ENCODE data around the gene PODN.
A peak's percentile ranks its signal among the peaks of the same experiment; 100 is the strongest.

PODN gene

GRCh38 chr1:53063744-53064515, 1.9 kb downstream of the PODN start:
- Histone ChIP-seq H3K36me3 (ENCODE audit: control insufficient read depth in 1 of 2, insufficient read depth in 2 of 2, low read depth in 1 of 2, low read length in 2 of 2) (peaks cover 0 to 27% of the 10 kb centered on the region in 2 experiments), H3K14ac (ENCODE audit: low read length in 2 of 2) (no peak overlapping the region), H2BK5ac (ENCODE audit: low read depth, low read length, poor library complexity, severe bottlenecking) (no peak overlapping the region), H2AK5ac (ENCODE audit: low read length, severe bottlenecking) (no peak overlapping the region), H2BK12ac (ENCODE audit: low read length in 2 of 2) (no peak overlapping the region), H3K4ac (ENCODE audit: low read depth in 1 of 2, low read length in 2 of 2) (no peak overlapping the region), H3K9me3 (ENCODE audit: control insufficient read depth, low read length) (no peaks in the 10 kb centered on the region), H3K18ac (ENCODE audit: low read depth in 1 of 2, low read length in 2 of 2) (peak overlapping the region in 1 of 2 experiments; percentile 16), H3K23ac (ENCODE audit: low read length in 2 of 2) (no peak overlapping the region), H4K91ac (ENCODE audit: low read length) (no peak overlapping the region), H3K9ac (ENCODE audit: low read length) (peak overlapping the region; percentile 83), H3K4me3 (ENCODE audit: insufficient read depth in 1 of 2, low read depth in 1 of 2, low read length in 2 of 2) (peak overlapping the region in 1 of 2 experiments; percentile 86), H2BK15ac (ENCODE audit: low read depth, poor library complexity, severe bottlenecking) (peak overlapping the region; percentile 21), H2BK120ac (ENCODE audit: low read depth, low read length) (no peak overlapping the region), H2AFZ (ENCODE audit: low read depth, low read length) (no peak overlapping the region), H3K27ac (ENCODE audit: low read length, poor library complexity, severe bottlenecking) (no peak overlapping the region), H3K27me3 (ENCODE audit: control insufficient read depth in 1 of 2, insufficient read depth in 1 of 2, low read length in 2 of 2) (peaks cover 0 to 38% of the 10 kb centered on the region in 2 experiments), H4K8ac (ENCODE audit: low read length) (no peak overlapping the region), H3K79me1 (replicated peaks; ENCODE audit: low read length, poor library complexity, severe bottlenecking) (no peaks in the 10 kb centered on the region), H3K4me2 (ENCODE audit: low read length, poor library complexity, severe bottlenecking) (no peak overlapping the region), H3K4me1 (ENCODE audit: control insufficient read depth, insufficient read depth, low read depth, low read length) (peaks cover 20% of the 10 kb centered on the region)
- 86% methylated on average over 9 of the region's 9 CpGs for WGBS
- DNase-seq, result no peak

GRCh38 chr1:53065391-53065790, 3.4 kb downstream of the PODN start:
- peak overlapping the region in 1 of 2 experiments; percentile 21 for H2BK12ac ChIP-seq (ENCODE audit: low read length in 2 of 2)
- H2BK15ac ChIP-seq (ENCODE audit: low read depth, poor library complexity, severe bottlenecking), result no peak overlapping the region
- H4K8ac ChIP-seq (ENCODE audit: low read length), result no peak overlapping the region
- no peak overlapping the region for H2AFZ ChIP-seq (ENCODE audit: low read depth, low read length)
- no peak overlapping the region for H3K9ac ChIP-seq (ENCODE audit: low read length)
- H3K9me3 ChIP-seq (ENCODE audit: control insufficient read depth, low read length), result no peaks in the 10 kb centered on the region
- no peak overlapping the region for H2AK5ac ChIP-seq (ENCODE audit: low read length, severe bottlenecking)
- peak overlapping the region in 1 of 2 experiments; percentile 32 for H3K4ac ChIP-seq (ENCODE audit: low read depth in 1 of 2, low read length in 2 of 2)
- peaks cover 0 to 37% of the 10 kb centered on the region in 2 experiments for H3K36me3 ChIP-seq (ENCODE audit: control insufficient read depth in 1 of 2, insufficient read depth in 2 of 2, low read depth in 1 of 2, low read length in 2 of 2)
- H3K14ac ChIP-seq (ENCODE audit: low read length in 2 of 2), result no peak overlapping the region
- peak overlapping the region; percentile 18 for H4K91ac ChIP-seq (ENCODE audit: low read length)
- H2BK5ac ChIP-seq (ENCODE audit: low read depth, low read length, poor library complexity, severe bottlenecking), result no peak overlapping the region
- H3K27me3 ChIP-seq (ENCODE audit: control insufficient read depth in 1 of 2, insufficient read depth in 1 of 2, low read length in 2 of 2), result peaks cover 0 to 38% of the 10 kb centered on the region in 2 experiments
- no peak overlapping the region for H3K23ac ChIP-seq (ENCODE audit: low read length in 2 of 2)
- H3K4me1 ChIP-seq (ENCODE audit: control insufficient read depth, insufficient read depth, low read depth, low read length), result peaks cover 20% of the 10 kb centered on the region
- 95% methylated on average over 7 of the region's 7 CpGs for WGBS
- H3K4me3 ChIP-seq (ENCODE audit: insufficient read depth in 1 of 2, low read depth in 1 of 2, low read length in 2 of 2), result no peak overlapping the region
- no peak overlapping the region for H3K27ac ChIP-seq (ENCODE audit: low read length, poor library complexity, severe bottlenecking)
- no peak overlapping the region for H3K18ac ChIP-seq (ENCODE audit: low read depth in 1 of 2, low read length in 2 of 2)
- no peak for DNase-seq
- H3K4me2 ChIP-seq (ENCODE audit: low read length, poor library complexity, severe bottlenecking), result no peak overlapping the region
- no peaks in the 10 kb centered on the region for H3K79me1 ChIP-seq (replicated peaks; ENCODE audit: low read length, poor library complexity, severe bottlenecking)
- no peak overlapping the region for H2BK120ac ChIP-seq (ENCODE audit: low read depth, low read length)

GRCh38 chr1:53066488-53066887, 4.5 kb downstream of the PODN start:
- H3K9ac ChIP-seq (ENCODE audit: low read length), result peak overlapping the region; percentile 29
- H2AK5ac ChIP-seq (ENCODE audit: low read length, severe bottlenecking), result no peak overlapping the region
- H2AFZ ChIP-seq (ENCODE audit: low read depth, low read length), result no peak overlapping the region
- no peaks in the 10 kb centered on the region for H3K79me1 ChIP-seq (replicated peaks; ENCODE audit: low read length, poor library complexity, severe bottlenecking)
- no peak overlapping the region for H2BK5ac ChIP-seq (ENCODE audit: low read depth, low read length, poor library complexity, severe bottlenecking)
- DNase-seq, result no peak
- no peak overlapping the region for H3K23ac ChIP-seq (ENCODE audit: low read length in 2 of 2)
- peaks cover 19% of the 10 kb centered on the region for H3K4me1 ChIP-seq (ENCODE audit: control insufficient read depth, insufficient read depth, low read depth, low read length)
- H3K4ac ChIP-seq (ENCODE audit: low read depth in 1 of 2, low read length in 2 of 2), result no peak overlapping the region
- no peak overlapping the region for H3K14ac ChIP-seq (ENCODE audit: low read length in 2 of 2)
- H3K27ac ChIP-seq (ENCODE audit: low read length, poor library complexity, severe bottlenecking), result no peak overlapping the region
- no peak overlapping the region for H2BK12ac ChIP-seq (ENCODE audit: low read length in 2 of 2)
- 81% methylated on average over 5 of the region's 6 CpGs for WGBS
- H3K36me3 ChIP-seq (ENCODE audit: control insufficient read depth in 1 of 2, insufficient read depth in 2 of 2, low read depth in 1 of 2, low read length in 2 of 2), result peaks cover 0 to 48% of the 10 kb centered on the region in 2 experiments
- H3K4me3 ChIP-seq (ENCODE audit: insufficient read depth in 1 of 2, low read depth in 1 of 2, low read length in 2 of 2), result no peak overlapping the region
- H4K8ac ChIP-seq (ENCODE audit: low read length), result no peak overlapping the region
- peak overlapping the region; percentile 65 for H2BK15ac ChIP-seq (ENCODE audit: low read depth, poor library complexity, severe bottlenecking)
- no peak overlapping the region for H2BK120ac ChIP-seq (ENCODE audit: low read depth, low read length)
- no peak overlapping the region for H3K4me2 ChIP-seq (ENCODE audit: low read length, poor library complexity, severe bottlenecking)
- peaks cover 0 to 30% of the 10 kb centered on the region in 2 experiments for H3K27me3 ChIP-seq (ENCODE audit: control insufficient read depth in 1 of 2, insufficient read depth in 1 of 2, low read length in 2 of 2)
- no peak overlapping the region for H4K91ac ChIP-seq (ENCODE audit: low read length)
- H3K18ac ChIP-seq (ENCODE audit: low read depth in 1 of 2, low read length in 2 of 2), result no peak overlapping the region
- no peaks in the 10 kb centered on the region for H3K9me3 ChIP-seq (ENCODE audit: control insufficient read depth, low read length)

- no peak overlapping the region for H2AFZ ChIP-seq (ENCODE audit: low read depth, low read length)
- H3K9ac ChIP-seq (ENCODE audit: low read length), result no peak overlapping the region
- no peaks in the 10 kb centered on the region for H3K9me3 ChIP-seq (ENCODE audit: control insufficient read depth, low read length)
- WGBS, result 90% methylated on average over 10 of the region's 13 CpGs
- H2BK15ac ChIP-seq (ENCODE audit: low read depth, poor library complexity, severe bottlenecking), result peak overlapping the region; percentile 65
- H3K36me3 ChIP-seq (ENCODE audit: control insufficient read depth in 1 of 2, insufficient read depth in 2 of 2, low read depth in 1 of 2, low read length in 2 of 2), result peaks cover 0 to 53% of the 10 kb centered on the region in 2 experiments
- H4K8ac ChIP-seq (ENCODE audit: low read length), result no peak overlapping the region
- H2AK5ac ChIP-seq (ENCODE audit: low read length, severe bottlenecking), result no peak overlapping the region
- no peak overlapping the region for H3K4me2 ChIP-seq (ENCODE audit: low read length, poor library complexity, severe bottlenecking)
- no peak overlapping the region for H2BK5ac ChIP-seq (ENCODE audit: low read depth, low read length, poor library complexity, severe bottlenecking)
- peak overlapping the region in 1 of 2 experiments; percentile 24 for H3K4ac ChIP-seq (ENCODE audit: low read depth in 1 of 2, low read length in 2 of 2)
- H3K14ac ChIP-seq (ENCODE audit: low read length in 2 of 2), result no peak overlapping the region
- no peak overlapping the region for H4K91ac ChIP-seq (ENCODE audit: low read length)
- peaks cover 15% of the 10 kb centered on the region for H3K4me1 ChIP-seq (ENCODE audit: control insufficient read depth, insufficient read depth, low read depth, low read length)
- H3K27ac ChIP-seq (ENCODE audit: low read length, poor library complexity, severe bottlenecking), result no peak overlapping the region
- no peak overlapping the region for H3K4me3 ChIP-seq (ENCODE audit: insufficient read depth in 1 of 2, low read depth in 1 of 2, low read length in 2 of 2)
- H3K79me1 ChIP-seq (replicated peaks; ENCODE audit: low read length, poor library complexity, severe bottlenecking), result no peaks in the 10 kb centered on the region
- H3K23ac ChIP-seq (ENCODE audit: low read length in 2 of 2), result no peak overlapping the region
- H2BK120ac ChIP-seq (ENCODE audit: low read depth, low read length), result no peak overlapping the region
- no peak overlapping the region for H2BK12ac ChIP-seq (ENCODE audit: low read length in 2 of 2)
- peaks cover 0 to 28% of the 10 kb centered on the region in 2 experiments for H3K27me3 ChIP-seq (ENCODE audit: control insufficient read depth in 1 of 2, insufficient read depth in 1 of 2, low read length in 2 of 2)
- no peak for DNase-seq
- H3K18ac ChIP-seq (ENCODE audit: low read depth in 1 of 2, low read length in 2 of 2), result no peak overlapping the region
These were observed 5.1 kb downstream of the PODN start for GRCh38 chr1:53066891-53067738.

Data from mesenchymal stem cell (in vitro differentiated cells and primary cell).